ENCODE data around the gene ANGPTL8.

Gene ANGPTL8

DNA sequence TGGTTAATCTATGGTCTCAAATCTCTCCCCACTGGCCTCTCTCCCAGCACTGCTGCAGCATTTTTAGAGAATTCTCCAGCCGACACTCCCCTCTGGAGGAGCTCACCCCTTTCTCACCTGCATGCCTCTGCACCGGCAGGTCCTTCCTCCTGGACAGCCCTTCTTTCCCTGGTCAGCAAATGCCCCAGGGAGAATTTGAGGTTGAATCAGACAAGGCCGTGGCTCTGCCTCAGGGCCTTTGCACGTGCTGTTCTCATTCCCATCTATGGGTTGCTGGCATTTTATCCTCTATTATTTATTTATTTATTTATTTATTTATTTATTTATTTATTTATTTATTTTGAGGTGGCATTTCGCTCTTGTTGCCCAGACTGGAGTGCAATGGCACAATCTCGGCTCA is 24.3 kb downstream of the ANGPTL8 start:
- no peak for TF ChIP-seq CTCF (IDR thresholded peaks at IDR 0.05; ENCODE audit: low read depth, low read length)
- in situ Hi-C loops (cut with HindIII; ENCODE audit: low sequenced_read_pairs), result no loop called here
- no peak for DNase-seq (ENCODE audit: low read depth, low spot score)
- no peak overlapping the region for H3K4me3 ChIP-seq (ENCODE audit: low read depth, low read length)

GRCh38 chr19:11264452-11265176 is 25.2 kb downstream of the ANGPTL8 start:
- in situ Hi-C loops (cut with HindIII; ENCODE audit: low sequenced_read_pairs), result no loop called here
- no peak for DNase-seq (ENCODE audit: low read depth, low spot score)
- no peak overlapping the region for H3K4me3 ChIP-seq (ENCODE audit: low read depth, low read length)

GRCh38 chr19:11265177-11265784 is 25.9 kb downstream of the ANGPTL8 start:
- H3K4me3 ChIP-seq (ENCODE audit: low read depth, low read length), result no peak overlapping the region
- DNase-seq (ENCODE audit: low read depth, low spot score), result no peak
- in situ Hi-C loops (cut with HindIII; ENCODE audit: low sequenced_read_pairs), result no loop called here
- no peak for TF ChIP-seq CTCF (IDR thresholded peaks at IDR 0.05; ENCODE audit: low read depth, low read length)

More at GRCh38 chr19:11264452-11265176, 25.2 kb downstream of the ANGPTL8 start:
- TF ChIP-seq CTCF (IDR thresholded peaks at IDR 0.05; ENCODE audit: low read depth, low read length), result no peak

DNA sequence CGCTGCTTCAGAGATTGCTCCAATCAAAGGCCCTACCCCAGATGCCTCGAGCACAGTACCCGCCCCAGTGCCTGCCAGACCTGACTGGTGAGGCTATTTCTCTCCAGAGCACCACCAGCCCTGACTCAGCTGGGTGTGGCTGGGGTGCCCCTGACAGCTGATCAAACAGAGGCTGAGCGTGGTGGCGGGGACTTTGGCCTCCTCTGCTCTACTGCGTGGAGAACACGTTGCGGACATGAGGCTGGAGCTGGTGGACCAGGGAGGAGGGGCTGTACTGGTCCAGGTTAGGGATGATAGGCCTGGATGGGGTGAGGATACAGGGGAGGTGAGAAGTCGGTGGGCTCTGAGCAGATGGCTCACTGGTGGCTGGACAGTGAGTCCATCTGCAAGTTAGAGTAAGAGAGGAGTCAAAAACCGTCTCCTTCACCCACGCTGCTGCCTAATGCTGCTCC is 26.4 kb downstream of the ANGPTL8 start:
- no peak overlapping the region for H3K4me3 ChIP-seq (ENCODE audit: low read depth, low read length)
- in situ Hi-C loops (cut with HindIII; ENCODE audit: low sequenced_read_pairs), result no loop called here
- DNase-seq (ENCODE audit: low read depth, low spot score), result peak; percentile 14
- no peak for TF ChIP-seq CTCF (IDR thresholded peaks at IDR 0.05; ENCODE audit: low read depth, low read length)

GRCh38 chr19:11267316-11268085 is 28.1 kb downstream of the ANGPTL8 start:
- no peak overlapping the region for H3K4me3 ChIP-seq (ENCODE audit: low read depth, low read length)
- no peak for DNase-seq (ENCODE audit: low read depth, low spot score)
- TF ChIP-seq CTCF (IDR thresholded peaks at IDR 0.05; ENCODE audit: low read depth, low read length), result no peak
- in situ Hi-C loops (cut with HindIII; ENCODE audit: low sequenced_read_pairs), result no loop called here

DNA sequence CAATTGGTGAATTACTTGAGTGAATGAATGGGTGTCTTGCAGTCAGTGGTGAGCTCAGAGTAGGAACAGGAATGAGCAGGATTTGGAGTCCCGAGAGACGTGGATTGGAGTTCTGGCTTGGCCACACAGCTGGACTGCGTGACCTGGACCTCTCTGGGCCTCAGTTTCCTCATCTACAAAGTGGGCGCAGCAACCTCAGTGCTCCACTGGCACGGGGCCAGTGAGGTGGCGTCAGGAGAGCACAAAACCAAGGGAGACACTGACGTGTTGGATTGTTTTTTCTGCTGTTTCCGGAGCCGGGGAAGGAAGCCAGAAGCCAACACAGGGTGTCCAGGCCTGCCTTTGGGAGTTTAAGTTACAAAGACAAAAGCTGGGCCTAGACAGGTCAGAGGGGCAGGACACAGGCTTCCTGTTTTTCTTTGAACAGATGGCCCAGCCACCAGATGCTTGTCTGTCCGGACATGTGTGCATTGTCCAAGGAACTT is 29.4 kb downstream of the ANGPTL8 start:
- TF ChIP-seq CTCF (IDR thresholded peaks at IDR 0.05; ENCODE audit: low read depth, low read length), result no peak
- no peak overlapping the region for H3K4me3 ChIP-seq (ENCODE audit: low read depth, low read length)
- DNase-seq (ENCODE audit: low read depth, low spot score), result peak; percentile 86
- in situ Hi-C loops (cut with HindIII; ENCODE audit: low sequenced_read_pairs), result no loop called here

Data from astrocyte of the spinal cord (primary cell).